MCF 10A (cell line): ENCODE results near the gene TDRD10. TPM values are rescaled to one million over a fixed set of nuclear protein-coding genes. Genes with fewer than 3 reads are reported as not detected.

ENCODE experiments used
- BruUV-seq: library from RNA; stranded (reverse); fragments of 400-500 nt; replicated peaks from 2 replicates; lab custom pipeline; 2021; lab: Mats Ljungman, UMichigan
- CTCF ChIA-PET: fragments of 300-600 bp; sonication (Branson Sonifier 250); formaldehyde crosslinking; extraction: SDS; loops from one replicate; lab custom pipeline; 2021; ENCODE audit warnings: antibody characterized with exemption, inconsistent platforms; lab: Yijun Ruan, JAX
- POLR2A ChIA-PET: fragments of 300-600, 350-650 bp; sonication (Branson Sonifier 250); formaldehyde crosslinking; extraction: SDS; loops from one replicate; lab custom pipeline; 2020; ENCODE audit warnings: antibody characterized with exemption, inconsistent platforms; lab: Yijun Ruan, JAX
- DNase-seq: peaks from one replicate; pipeline ENCODE4 v3.0.0-alpha.2; 2018; ENCODE audit not compliant: unreplicated experiment
- H3K27ac Mint-ChIP-seq: one replicate; pipeline ENCODE4 v1.8.0; 2022; ENCODE audit warnings: mild to moderate bottlenecking, low read depth, mixed read lengths; ENCODE audit not compliant: unreplicated experiment
- H3K27me3 Mint-ChIP-seq: one replicate; pipeline ENCODE4 v1.8.0; 2022; ENCODE audit warnings: mixed read lengths; ENCODE audit not compliant: insufficient read depth, unreplicated experiment
- H3K36me3 Mint-ChIP-seq: one replicate; pipeline ENCODE4 v1.8.0; 2022; ENCODE audit warnings: mild to moderate bottlenecking, moderate library complexity, mixed read lengths; ENCODE audit not compliant: insufficient read depth, unreplicated experiment
- H3K4me1 Mint-ChIP-seq: one replicate; pipeline ENCODE4 v1.8.0; 2022; ENCODE audit warnings: mixed read lengths; ENCODE audit not compliant: insufficient read depth, unreplicated experiment
- H3K4me3 Mint-ChIP-seq: one replicate; pipeline ENCODE4 v1.8.0; 2022; ENCODE audit warnings: mild to moderate bottlenecking, moderate library complexity, mixed read lengths; ENCODE audit not compliant: unreplicated experiment
- H3K9me3 Mint-ChIP-seq: one replicate; pipeline ENCODE4 v1.8.0; 2022; ENCODE audit warnings: mixed read lengths; ENCODE audit not compliant: unreplicated experiment
- intact Hi-C: fragments of 100-400 bp; cut with micrococcal nuclease; formaldehyde crosslinking; loops from 2 replicates; pipeline ENCODE4 v1.14.1; 2022
- total RNA-seq: library from RNA; stranded (reverse); gene quantifications from 2 replicates; pipeline ENCODE4 v1.2.3, GENCODE V29; 2022
- TF ChIP-seq, protein P1 (sequence below): fragments of 200-600 bp; IDR thresholded peaks from one replicate; pipeline ENCODE4 v1.8.0; 2022; ENCODE audit warnings: antibody characterized with exemption, mild to moderate bottlenecking; ENCODE audit not compliant: unreplicated experiment

The TDRD10 gene
- total RNA-seq, 1 experiment from 2014 or later = not detected

DNA sequence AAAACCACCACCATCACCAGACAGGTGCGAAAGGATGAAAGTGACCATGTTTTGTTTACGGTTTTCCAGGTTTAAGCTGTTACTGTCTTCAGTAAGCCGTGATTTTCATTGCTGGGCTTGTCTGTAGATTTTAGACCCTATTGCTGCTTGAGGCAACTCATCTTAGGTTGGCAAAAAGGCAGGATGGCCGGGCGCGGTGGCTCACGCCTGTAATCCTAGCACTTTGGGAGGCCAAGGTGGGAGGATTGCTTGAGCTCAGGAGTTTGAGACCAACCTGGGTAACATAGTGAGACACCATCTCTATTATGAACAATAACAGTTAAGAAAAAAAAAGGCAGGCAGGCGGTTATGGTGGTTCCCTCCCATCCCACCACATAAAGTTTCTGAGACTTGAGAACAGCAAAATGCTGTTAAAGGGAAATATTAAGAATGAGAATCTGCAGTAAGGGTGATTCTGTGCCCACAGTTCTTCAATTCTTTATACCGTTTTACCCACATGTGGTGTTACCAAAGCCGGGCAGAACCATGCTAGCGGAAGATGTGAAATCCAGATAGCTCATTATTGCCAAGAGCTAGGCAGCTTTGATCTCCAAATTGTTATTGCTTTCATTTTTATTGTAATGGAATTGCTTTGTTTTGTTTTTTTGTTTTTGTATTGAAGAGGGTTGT is 34.5 kb upstream of the TDRD10 start:
- Mint-ChIP-seq H3K4me1 (peaks cover 5% of the 10 kb centered on the region), H3K4me3 (no peak overlapping the region), H3K27me3 (no peaks in the 10 kb centered on the region), H3K36me3 (peaks cover 47% of the 10 kb centered on the region), H3K27ac (no peak overlapping the region), H3K9me3 (no peaks in the 10 kb centered on the region)
- DNase-seq = no peak
- intact Hi-C loops = no loop called here
- TF ChIP-seq, protein P1, sequence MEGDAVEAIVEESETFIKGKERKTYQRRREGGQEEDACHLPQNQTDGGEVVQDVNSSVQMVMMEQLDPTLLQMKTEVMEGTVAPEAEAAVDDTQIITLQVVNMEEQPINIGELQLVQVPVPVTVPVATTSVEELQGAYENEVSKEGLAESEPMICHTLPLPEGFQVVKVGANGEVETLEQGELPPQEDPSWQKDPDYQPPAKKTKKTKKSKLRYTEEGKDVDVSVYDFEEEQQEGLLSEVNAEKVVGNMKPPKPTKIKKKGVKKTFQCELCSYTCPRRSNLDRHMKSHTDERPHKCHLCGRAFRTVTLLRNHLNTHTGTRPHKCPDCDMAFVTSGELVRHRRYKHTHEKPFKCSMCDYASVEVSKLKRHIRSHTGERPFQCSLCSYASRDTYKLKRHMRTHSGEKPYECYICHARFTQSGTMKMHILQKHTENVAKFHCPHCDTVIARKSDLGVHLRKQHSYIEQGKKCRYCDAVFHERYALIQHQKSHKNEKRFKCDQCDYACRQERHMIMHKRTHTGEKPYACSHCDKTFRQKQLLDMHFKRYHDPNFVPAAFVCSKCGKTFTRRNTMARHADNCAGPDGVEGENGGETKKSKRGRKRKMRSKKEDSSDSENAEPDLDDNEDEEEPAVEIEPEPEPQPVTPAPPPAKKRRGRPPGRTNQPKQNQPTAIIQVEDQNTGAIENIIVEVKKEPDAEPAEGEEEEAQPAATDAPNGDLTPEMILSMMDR = no peak
- no TSS peak for BruUV-seq
- POLR2A ChIA-PET = interaction anchor here (0.6 to 1.2 kb wide), 6 partner anchors 11 to 639 kb away, joined by 3 to 4 read pairs (median 4); no protein-coding TSS in a partner anchor
- CTCF ChIA-PET = interaction anchor here (0.5 to 3.8 kb wide), 6 partner anchors 9 to 411 kb away, joined by 3 to 12 read pairs (median 4); no protein-coding TSS in a partner anchor

- CTCF ChIA-PET = interaction anchor here (0.6 to 1.5 kb wide), 6 partner anchors 11 to 410 kb away, joined by 3 to 6 read pairs (median 3); no protein-coding TSS in a partner anchor
- H3K36me3 Mint-ChIP-seq = peaks cover 36% of the 10 kb centered on the region
- no peak overlapping the region for H3K4me3 Mint-ChIP-seq
- no peak for DNase-seq
- POLR2A ChIA-PET = interaction anchor here (0.7 to 1.2 kb wide), 2 partner anchors 61 to 142 kb away, joined by 3 to 4 read pairs; no protein-coding TSS in a partner anchor
- H3K4me1 Mint-ChIP-seq = peaks cover 5% of the 10 kb centered on the region
- TF ChIP-seq, protein P1 = no peak
- no TSS peak for BruUV-seq
- no peaks in the 10 kb centered on the region for H3K9me3 Mint-ChIP-seq
- intact Hi-C loops = no loop called here
- no peaks in the 10 kb centered on the region for H3K27me3 Mint-ChIP-seq
- H3K27ac Mint-ChIP-seq = no peak overlapping the region
Measured at GRCh38 chr1:154468535-154469250, 33.3 kb upstream of the TDRD10 start.

GRCh38 chr1:154469844-154470560 is 32.0 kb upstream of the TDRD10 start:
- no peaks in the 10 kb centered on the region for H3K9me3 Mint-ChIP-seq
- H3K4me3 Mint-ChIP-seq = no peak overlapping the region
- intact Hi-C loops = no loop called here
- H3K27ac Mint-ChIP-seq = no peak overlapping the region
- H3K36me3 Mint-ChIP-seq = peaks cover 28% of the 10 kb centered on the region
- no peak for DNase-seq
- peaks cover 10% of the 10 kb centered on the region for H3K4me1 Mint-ChIP-seq
- ChIA-PET POLR2A (no interaction called here), CTCF (interaction anchor here (0.6 to 1.8 kb wide), 3 partner anchors 11 to 621 kb away, joined by 3 to 4 read pairs (median 3); no protein-coding TSS in a partner anchor)
- H3K27me3 Mint-ChIP-seq = no peaks in the 10 kb centered on the region
- BruUV-seq = no TSS peak
- TF ChIP-seq, protein P1 = no peak
